ENCODE results near the gene SIGLEC12.
"Not testable (repeated sequence)": the region's sequence is repeated elsewhere in the genome, so short reads cannot be mapped to it uniquely, and the experiment has no call there.

The SIGLEC12 gene

GRCh38 chr19:51524666-51525264 lies 23.2 kb upstream of the SIGLEC12 start:
- no peak for DNase-seq (ENCODE audit: low spot score)

GRCh38 chr19:51521781-51522180 lies 20.2 kb upstream of the SIGLEC12 start:
- no peak for DNase-seq (ENCODE audit: low spot score)

GRCh38 chr19:51521357-51521756 lies 19.8 kb upstream of the SIGLEC12 start:
- DNase-seq (ENCODE audit: low spot score) = no peak

GRCh38 chr19:51520728-51521127 lies 19.1 kb upstream of the SIGLEC12 start:
- no peak for DNase-seq (ENCODE audit: low spot score)

GRCh38 chr19:51514866-51515481 lies 13.4 kb upstream of the SIGLEC12 start:
- peak; percentile 65 for DNase-seq (ENCODE audit: low spot score)

GRCh38 chr19:51513968-51514367 lies 12.4 kb upstream of the SIGLEC12 start:
- DNase-seq (ENCODE audit: low spot score) = no peak

GRCh38 chr19:51511353-51511752 lies 9.8 kb upstream of the SIGLEC12 start:
- DNase-seq (ENCODE audit: low spot score) = no peak

GRCh38 chr19:51509823-51510660 lies 8.4 kb upstream of the SIGLEC12 start:
- no peak for DNase-seq (ENCODE audit: low spot score)

GRCh38 chr19:51508059-51508733 lies 6.6 kb upstream of the SIGLEC12 start:
- DNase-seq (ENCODE audit: low spot score) = no peak

- DNase-seq (ENCODE audit: low spot score) = no peak
These were observed 6.0 kb upstream of the SIGLEC12 start for GRCh38 chr19:51507640-51508058.

GRCh38 chr19:51507192-51507591 lies 5.6 kb upstream of the SIGLEC12 start:
- no peak for DNase-seq (ENCODE audit: low spot score)

GRCh38 chr19:51505904-51506303 lies 4.3 kb upstream of the SIGLEC12 start:
- DNase-seq (ENCODE audit: low spot score) = no peak

GRCh38 chr19:51503896-51504295 lies 2.3 kb upstream of the SIGLEC12 start:
- DNase-seq (ENCODE audit: low spot score) = no peak

- DNase-seq (ENCODE audit: low spot score) = no peak
These were observed 1.8 kb upstream of the SIGLEC12 start for GRCh38 chr19:51503286-51503817.

GRCh38 chr19:51500931-51501330 lies 669 bp downstream of the SIGLEC12 start:
- DNase-seq (ENCODE audit: low spot score) = not testable (repeated sequence)

GRCh38 chr19:51497666-51498065 lies 3.9 kb downstream of the SIGLEC12 start:
- DNase-seq (ENCODE audit: low spot score) = no peak

GRCh38 chr19:51493776-51494175 lies 7.8 kb downstream of the SIGLEC12 start:
- no peak for DNase-seq (ENCODE audit: low spot score)

- DNase-seq (ENCODE audit: low spot score) = no peak
These were observed 10.0 kb downstream of the SIGLEC12 start for GRCh38 chr19:51491586-51491985.

GRCh38 chr19:51490676-51491075 lies 10.9 kb downstream of the SIGLEC12 start:
- DNase-seq (ENCODE audit: low spot score) = no peak

- DNase-seq (ENCODE audit: low spot score) = no peak
These were observed 12.5 kb downstream of the SIGLEC12 start for GRCh38 chr19:51489113-51489512.

- DNase-seq (ENCODE audit: low spot score) = no peak
These were observed 13.1 kb downstream of the SIGLEC12 start for GRCh38 chr19:51488491-51488890.

- no peak for DNase-seq (ENCODE audit: low spot score)
These were observed 15.5 kb downstream of the SIGLEC12 start for GRCh38 chr19:51485960-51486660.

Data from activated CD4-positive, alpha-beta T cell treated with anti-CD3 and anti-CD28 coated beads, Interleukin-2, Interleukin-4, amounts not matched to agents 100 ng/mL and 50 ng/mL, durations not matched to agents 16 hours and 8 hours (primary cell).